Articular chondrocyte of knee joint (primary cell): ENCODE measurements around the gene SCOC. TPM values are rescaled to one million over a fixed set of nuclear protein-coding genes. Genes with fewer than 3 reads are reported as not detected.

Experiments
- total RNA-seq: library from RNA; depleted of rRNA; stranded (reverse); fragments of >200 nt; gene quantifications from 2 replicates; pipeline ENCODE4 v1.2.3, GENCODE V29; 2012

The SCOC gene
- 76.4 and 91.7 TPM in 2 replicates for total RNA-seq

DNA sequence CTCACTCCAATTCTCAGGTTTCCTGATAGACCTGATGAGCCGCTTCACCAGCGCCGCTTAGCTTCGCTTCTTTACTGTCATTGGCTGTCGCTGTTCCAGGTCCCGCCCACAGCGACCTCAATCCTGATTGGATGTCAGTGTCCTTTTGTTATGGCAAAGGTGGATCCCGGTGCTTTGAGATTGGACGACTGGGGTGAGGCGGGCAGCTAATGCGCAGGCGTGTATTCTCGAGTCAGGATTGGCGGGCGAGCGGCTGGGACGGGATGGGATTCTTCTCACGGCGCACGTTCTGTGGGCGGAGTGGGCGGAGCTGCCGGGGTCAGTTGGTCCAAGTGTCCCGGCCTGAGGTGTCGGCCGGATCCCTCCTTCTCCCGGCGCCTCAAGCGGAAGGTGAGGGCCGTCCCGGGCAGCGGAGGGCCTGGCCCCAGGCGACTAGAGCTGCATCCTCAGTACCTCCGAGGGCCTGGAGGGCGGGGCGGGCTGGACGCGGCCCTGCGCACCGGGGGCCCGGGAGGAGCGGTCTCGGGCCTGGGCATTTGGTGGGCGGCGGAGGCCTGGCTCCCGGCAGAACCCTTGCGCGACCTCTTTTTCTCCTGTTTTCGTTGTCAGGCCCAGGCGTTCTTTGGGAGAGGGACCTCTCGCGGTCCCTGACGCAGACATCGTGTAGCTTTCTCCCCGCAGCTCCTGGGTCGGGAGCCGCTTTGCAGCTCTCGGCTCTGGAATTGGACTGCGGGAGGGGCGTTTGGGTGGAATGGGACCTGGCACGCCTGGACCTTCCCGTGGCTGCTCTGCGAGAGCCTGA, at the start of gene SCOC:
Gene SCOC, plus strand, starts transcription at position 319 of the 802 bp plus-strand sequence. CDS start 5,525 bp downstream, outside the sequence.

DNA sequence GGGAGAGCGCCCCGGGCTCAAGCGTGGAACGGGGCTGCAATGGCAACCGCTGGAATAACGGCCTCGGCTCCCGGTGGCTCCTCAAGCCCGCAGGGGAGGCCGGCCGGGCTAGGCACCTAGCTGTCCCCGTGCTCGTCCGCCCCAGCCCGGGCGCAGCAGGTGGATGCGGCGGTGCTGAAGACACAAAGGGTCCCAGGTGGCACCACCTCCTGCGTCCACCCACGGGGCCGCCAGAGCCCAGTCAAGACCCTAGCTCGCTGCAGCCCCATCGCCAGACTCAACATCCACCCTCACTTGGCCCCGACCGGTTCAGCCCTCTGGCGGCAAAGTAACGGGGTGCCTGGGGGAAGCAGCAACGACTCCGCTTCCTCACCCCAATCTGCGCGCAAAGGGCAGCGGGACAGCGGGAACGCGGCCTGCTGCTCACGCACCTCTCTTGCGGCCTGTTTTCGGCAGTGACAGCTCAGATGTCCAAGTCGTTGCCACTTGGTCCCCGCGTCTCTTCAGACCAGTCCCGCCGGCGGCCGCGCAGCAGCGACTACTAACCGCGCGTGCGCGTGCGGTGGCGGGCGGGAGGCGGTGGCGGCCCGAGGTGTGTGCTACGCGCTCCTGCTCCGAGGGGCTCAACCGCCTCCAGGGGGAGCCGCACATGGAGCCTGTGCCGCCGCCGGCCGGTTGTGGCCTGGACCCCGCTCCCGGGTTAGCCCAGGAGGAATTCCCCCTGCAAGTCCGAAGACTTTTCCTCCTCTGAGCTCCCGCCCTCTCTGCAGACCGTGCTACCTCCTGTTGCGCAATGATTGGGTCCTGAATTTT, 53.9 kb downstream of the SCOC start, which contains the start of gene CLGN:
Gene CLGN, minus strand, starts transcription at position 543 of the 813 bp plus-strand sequence. CDS start 14,570 bp downstream, outside the sequence.

Other genes starting within 250 kb of the SCOC start
- gene MAML3, start 219.5 kb upstream of the SCOC start, total RNA-seq: 0.11 and 0.13 TPM in 2 replicates
- 0.39 and 0.54 TPM in 2 replicates for gene CLGN, start 54.0 kb downstream of the SCOC start, total RNA-seq
- gene MGAT4D, start 124.6 kb downstream of the SCOC start, total RNA-seq: not detected in 2 replicates
- 44.8 and 45.9 TPM in 2 replicates for gene ELMOD2, start 150.5 kb downstream of the SCOC start, total RNA-seq
- gene UCP1, start 195.3 kb downstream of the SCOC start, total RNA-seq: not detected in 2 replicates